WTC11 (cell line): ENCODE results near the gene CCDC24. TPM values are rescaled to one million over a fixed set of nuclear protein-coding genes. Genes with fewer than 3 reads are reported as not detected.

Experiments used
- ATAC-seq: fragments of 200-7000 bp; cut with Tn5 transposase; 2 replicates; pipeline ENCODE4 v1.10.0; 2021; ENCODE audit warnings: mild to moderate bottlenecking, moderate library complexity
- CTCF ChIA-PET: fragments of 300-600 bp; sonication (Branson Sonifier 250); formaldehyde crosslinking; loops from one replicate; lab custom pipeline; 2021; ENCODE audit warnings: antibody characterized with exemption; lab: Charles Lee
- POLR2A ChIA-PET: fragments of 350-600 bp; sonication (Branson Sonifier 250); formaldehyde crosslinking; loops from one replicate; lab custom pipeline; 2021; ENCODE audit warnings: antibody characterized with exemption; lab: Charles Lee
- DNase-seq: peaks from one replicate; pipeline ENCODE4 v3.0.0; 2021; ENCODE audit warnings: low spot score
- H3K27ac Mint-ChIP-seq: 2 replicates; pipeline ENCODE4 v1.8.0; 2021; ENCODE audit warnings: mixed read lengths
- H3K27me3 Mint-ChIP-seq: 2 replicates; pipeline ENCODE4 v1.8.0; 2021; ENCODE audit warnings: low read depth, mild to moderate bottlenecking, moderate library complexity, mixed read lengths
- H3K36me3 Mint-ChIP-seq: 2 replicates; pipeline ENCODE4 v1.8.0; 2021; ENCODE audit warnings: mixed read lengths
- H3K4me1 Mint-ChIP-seq: 2 replicates; pipeline ENCODE4 v1.8.0; 2022; ENCODE audit warnings: mixed read lengths
- H3K4me3 Mint-ChIP-seq: 2 replicates; pipeline ENCODE4 v1.8.0; 2021; ENCODE audit warnings: mild to moderate bottlenecking, moderate library complexity, mixed read lengths
- H3K9me3 Mint-ChIP-seq: 2 replicates; pipeline ENCODE4 v1.8.0; 2021; ENCODE audit warnings: mixed read lengths
- GABPB1 ChIP-seq: sonication (generic); formaldehyde crosslinking; IDR thresholded peaks from 2 replicates; pipeline ENCODE4 v1.8.1; 2023; ENCODE audit warnings: mild to moderate bottlenecking, missing genetic modification reagents
- IRF1 ChIP-seq: sonication (generic); formaldehyde crosslinking; IDR thresholded peaks from 2 replicates; pipeline ENCODE4 v1.8.0; 2023; ENCODE audit warnings: missing genetic modification reagents
- IRF2 ChIP-seq: sonication (generic); formaldehyde crosslinking; IDR thresholded peaks from 2 replicates; pipeline ENCODE4 v1.8.0; 2022; ENCODE audit warnings: low read depth, missing genetic modification reagents, borderline replicate concordance
- NR2C2 ChIP-seq: sonication (generic); formaldehyde crosslinking; IDR thresholded peaks from 2 replicates; pipeline ENCODE4 v1.8.0; 2022; ENCODE audit warnings: mild to moderate bottlenecking, missing genetic modification reagents
- NR3C1 ChIP-seq: sonication (generic); formaldehyde crosslinking; conservative IDR thresholded peaks from 2 replicates; pipeline ENCODE4 v1.8.1; 2023; ENCODE audit warnings: low read depth, mild to moderate bottlenecking, missing genetic modification reagents
- SMAD4 ChIP-seq: sonication (generic); formaldehyde crosslinking; IDR thresholded peaks from 2 replicates; pipeline ENCODE4 v1.8.0; 2022; ENCODE audit warnings: mild to moderate bottlenecking, missing genetic modification reagents
- SP1 ChIP-seq: sonication (generic); formaldehyde crosslinking; conservative IDR thresholded peaks from 2 replicates; pipeline ENCODE4 v1.8.1; 2022; ENCODE audit warnings: missing genetic modification reagents
- ZBTB43 ChIP-seq: sonication (generic); formaldehyde crosslinking; IDR thresholded peaks from 2 replicates; pipeline ENCODE4 v1.8.1; 2023; ENCODE audit warnings: mild to moderate bottlenecking, missing genetic modification reagents
- ZNF423 ChIP-seq: fragments of 250-450 bp; sonication (Bioruptor Pico); IDR thresholded peaks from 2 replicates; pipeline ENCODE4 v2.1.2; 2022; ENCODE audit warnings: mild to moderate bottlenecking, moderate library complexity
- total RNA-seq: library from RNA; stranded (reverse); gene quantifications from 3 replicates; pipeline ENCODE4 v1.2.3, GENCODE V29; 2021
- TF ChIP-seq, protein P1 (sequence below): sonication (generic); formaldehyde crosslinking; IDR thresholded peaks from 2 replicates; pipeline ENCODE4 v1.8.1; 2023; ENCODE audit warnings: mild to moderate bottlenecking, moderate library complexity, missing genetic modification reagents
- TF ChIP-seq, protein P2 (sequence below): fragments of 250-450 bp; sonication (Bioruptor Pico); IDR thresholded peaks from 2 replicates; pipeline ENCODE4 v1.9.0; 2021; ENCODE audit warnings: mild to moderate bottlenecking, borderline replicate concordance
- TF ChIP-seq, protein P3 (sequence below): fragments of 250-450 bp; sonication (Bioruptor Pico); IDR thresholded peaks from 2 replicates; pipeline ENCODE4 v1.8.0; 2021; ENCODE audit warnings: mild to moderate bottlenecking
- TF ChIP-seq, protein P4 (sequence below): sonication (generic); formaldehyde crosslinking; IDR thresholded peaks from 2 replicates; pipeline ENCODE4 v1.8.0; 2022; ENCODE audit warnings: missing genetic modification reagents
- TF ChIP-seq, protein P5 (sequence below): sonication (generic); formaldehyde crosslinking; IDR thresholded peaks from 2 replicates; pipeline ENCODE4 v1.8.1; 2023; ENCODE audit warnings: mild to moderate bottlenecking, missing genetic modification reagents, borderline replicate concordance

Gene CCDC24
- total RNA-seq, 1 experiment from 2014 or later, result 12.1 TPM

DNA sequence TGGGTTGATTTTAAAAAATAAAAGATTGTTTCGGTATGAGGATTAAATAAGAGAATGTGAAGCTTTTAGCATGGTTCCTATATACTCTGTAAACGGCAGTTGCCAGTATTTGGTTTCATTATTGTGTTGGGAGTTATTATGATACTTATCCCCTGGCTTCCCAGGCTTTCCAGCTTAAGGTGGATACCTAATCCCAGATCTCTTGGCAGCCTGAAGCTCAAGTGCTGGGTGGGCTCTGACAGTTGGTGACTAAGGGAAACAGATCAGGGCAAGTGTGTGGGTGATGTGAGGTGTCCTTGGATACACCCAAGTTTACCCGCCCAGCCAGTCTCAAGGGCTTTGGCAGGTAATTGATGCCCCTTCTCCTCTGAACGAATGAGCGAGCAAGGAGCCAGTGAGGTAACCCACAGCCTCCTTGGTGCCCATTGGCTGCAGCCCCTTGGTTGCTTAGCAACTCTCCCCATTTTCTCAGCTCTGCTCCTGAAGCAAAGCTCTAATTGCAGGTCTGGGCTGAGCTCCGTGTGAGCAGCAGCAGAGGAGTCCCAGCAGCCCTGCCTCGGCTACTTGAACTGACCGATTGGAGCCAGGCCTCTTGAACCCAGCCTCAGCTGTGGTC is 38.6 kb upstream of the CCDC24 start:
- H3K9me3 Mint-ChIP-seq, result no peaks in the 10 kb centered on the region
- H3K27me3 Mint-ChIP-seq, result no peaks in the 10 kb centered on the region
- CTCF ChIA-PET, result interaction anchor here (0.6 to 2.8 kb wide), 12 partner anchors 13 to 300 kb away, joined by 3 to 46 read pairs (median 4); partner anchors contain the start of genes ARTN and DPH2
- DNase-seq, result peak; percentile 66
- H3K27ac Mint-ChIP-seq, result peak overlapping the region; percentile 50; the same call in 1 of the 2 replicates
- H3K4me3 Mint-ChIP-seq, result no peak overlapping the region
- peak; percentile 96 for ATAC-seq
- peaks cover 10% of the 10 kb centered on the region; the same call in 1 of the 2 replicates for H3K36me3 Mint-ChIP-seq
- TF ChIP-seq NR2C2 (CRISPR knock-in tag), result no peak
- TF ChIP-seq IRF2 (CRISPR knock-in tag), result no peak
- TF ChIP-seq IRF1 (CRISPR knock-in tag), result no peak
- no peak for TF ChIP-seq SP1 (CRISPR knock-in tag)
- TF ChIP-seq, protein P1, sequence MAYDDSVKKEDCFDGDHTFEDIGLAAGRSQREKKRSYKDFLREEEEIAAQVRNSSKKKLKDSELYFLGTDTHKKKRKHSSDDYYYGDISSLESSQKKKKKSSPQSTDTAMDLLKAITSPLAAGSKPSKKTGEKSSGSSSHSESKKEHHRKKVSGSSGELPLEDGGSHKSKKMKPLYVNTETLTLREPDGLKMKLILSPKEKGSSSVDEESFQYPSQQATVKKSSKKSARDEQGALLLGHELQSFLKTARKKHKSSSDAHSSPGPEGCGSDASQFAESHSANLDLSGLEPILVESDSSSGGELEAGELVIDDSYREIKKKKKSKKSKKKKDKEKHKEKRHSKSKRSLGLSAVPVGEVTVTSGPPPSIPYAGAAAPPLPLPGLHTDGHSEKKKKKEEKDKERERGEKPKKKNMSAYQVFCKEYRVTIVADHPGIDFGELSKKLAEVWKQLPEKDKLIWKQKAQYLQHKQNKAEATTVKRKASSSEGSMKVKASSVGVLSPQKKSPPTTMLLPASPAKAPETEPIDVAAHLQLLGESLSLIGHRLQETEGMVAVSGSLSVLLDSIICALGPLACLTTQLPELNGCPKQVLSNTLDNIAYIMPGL, result no peak
- TF ChIP-seq, protein P2, sequence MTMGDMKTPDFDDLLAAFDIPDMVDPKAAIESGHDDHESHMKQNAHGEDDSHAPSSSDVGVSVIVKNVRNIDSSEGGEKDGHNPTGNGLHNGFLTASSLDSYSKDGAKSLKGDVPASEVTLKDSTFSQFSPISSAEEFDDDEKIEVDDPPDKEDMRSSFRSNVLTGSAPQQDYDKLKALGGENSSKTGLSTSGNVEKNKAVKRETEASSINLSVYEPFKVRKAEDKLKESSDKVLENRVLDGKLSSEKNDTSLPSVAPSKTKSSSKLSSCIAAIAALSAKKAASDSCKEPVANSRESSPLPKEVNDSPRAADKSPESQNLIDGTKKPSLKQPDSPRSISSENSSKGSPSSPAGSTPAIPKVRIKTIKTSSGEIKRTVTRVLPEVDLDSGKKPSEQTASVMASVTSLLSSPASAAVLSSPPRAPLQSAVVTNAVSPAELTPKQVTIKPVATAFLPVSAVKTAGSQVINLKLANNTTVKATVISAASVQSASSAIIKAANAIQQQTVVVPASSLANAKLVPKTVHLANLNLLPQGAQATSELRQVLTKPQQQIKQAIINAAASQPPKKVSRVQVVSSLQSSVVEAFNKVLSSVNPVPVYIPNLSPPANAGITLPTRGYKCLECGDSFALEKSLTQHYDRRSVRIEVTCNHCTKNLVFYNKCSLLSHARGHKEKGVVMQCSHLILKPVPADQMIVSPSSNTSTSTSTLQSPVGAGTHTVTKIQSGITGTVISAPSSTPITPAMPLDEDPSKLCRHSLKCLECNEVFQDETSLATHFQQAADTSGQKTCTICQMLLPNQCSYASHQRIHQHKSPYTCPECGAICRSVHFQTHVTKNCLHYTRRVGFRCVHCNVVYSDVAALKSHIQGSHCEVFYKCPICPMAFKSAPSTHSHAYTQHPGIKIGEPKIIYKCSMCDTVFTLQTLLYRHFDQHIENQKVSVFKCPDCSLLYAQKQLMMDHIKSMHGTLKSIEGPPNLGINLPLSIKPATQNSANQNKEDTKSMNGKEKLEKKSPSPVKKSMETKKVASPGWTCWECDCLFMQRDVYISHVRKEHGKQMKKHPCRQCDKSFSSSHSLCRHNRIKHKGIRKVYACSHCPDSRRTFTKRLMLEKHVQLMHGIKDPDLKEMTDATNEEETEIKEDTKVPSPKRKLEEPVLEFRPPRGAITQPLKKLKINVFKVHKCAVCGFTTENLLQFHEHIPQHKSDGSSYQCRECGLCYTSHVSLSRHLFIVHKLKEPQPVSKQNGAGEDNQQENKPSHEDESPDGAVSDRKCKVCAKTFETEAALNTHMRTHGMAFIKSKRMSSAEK (CRISPR knock-in tag), result no peak
- TF ChIP-seq ZBTB43, result no peak
- no peak for TF ChIP-seq SMAD4 (CRISPR knock-in tag)
- H3K4me1 Mint-ChIP-seq, result peaks cover 18% of the 10 kb centered on the region
- POLR2A ChIA-PET, result interaction anchor here (0.5 to 1.4 kb wide), 6 partner anchors 9 to 298 kb away, joined by 3 to 4 read pairs (median 4); no protein-coding TSS in a partner anchor

GRCh38 chr1:43953361-43953760 is 38.0 kb upstream of the CCDC24 start:
- no peak for ATAC-seq
- Mint-ChIP-seq H3K9me3 (no peaks in the 10 kb centered on the region), H3K36me3 (peaks cover 10% of the 10 kb centered on the region; the same call in 1 of the 2 replicates), H3K27me3 (no peaks in the 10 kb centered on the region), H3K4me3 (no peak overlapping the region), H3K27ac (no peak overlapping the region), H3K4me1 (peaks cover 12% of the 10 kb centered on the region)
- ChIA-PET CTCF (interaction anchor here (0.6 to 2.8 kb wide), 12 partner anchors 14 to 300 kb away, joined by 3 to 46 read pairs (median 4); partner anchors contain the start of genes ARTN and DPH2), POLR2A (interaction anchor here (0.5 to 1.4 kb wide), 7 partner anchors 10 to 298 kb away, joined by 3 to 4 read pairs (median 4); no protein-coding TSS in a partner anchor)
- DNase-seq, result no peak
- TF ChIP-seq, protein P3, sequence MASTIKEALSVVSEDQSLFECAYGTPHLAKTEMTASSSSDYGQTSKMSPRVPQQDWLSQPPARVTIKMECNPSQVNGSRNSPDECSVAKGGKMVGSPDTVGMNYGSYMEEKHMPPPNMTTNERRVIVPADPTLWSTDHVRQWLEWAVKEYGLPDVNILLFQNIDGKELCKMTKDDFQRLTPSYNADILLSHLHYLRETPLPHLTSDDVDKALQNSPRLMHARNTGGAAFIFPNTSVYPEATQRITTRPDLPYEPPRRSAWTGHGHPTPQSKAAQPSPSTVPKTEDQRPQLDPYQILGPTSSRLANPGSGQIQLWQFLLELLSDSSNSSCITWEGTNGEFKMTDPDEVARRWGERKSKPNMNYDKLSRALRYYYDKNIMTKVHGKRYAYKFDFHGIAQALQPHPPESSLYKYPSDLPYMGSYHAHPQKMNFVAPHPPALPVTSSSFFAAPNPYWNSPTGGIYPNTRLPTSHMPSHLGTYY (CRISPR knock-in tag), result no peak
- TF ChIP-seq GABPB1 (CRISPR knock-in tag) (no peak), ZNF423 (CRISPR knock-in tag) (no peak), NR3C1 (no peak)
- TF ChIP-seq, protein P4, sequence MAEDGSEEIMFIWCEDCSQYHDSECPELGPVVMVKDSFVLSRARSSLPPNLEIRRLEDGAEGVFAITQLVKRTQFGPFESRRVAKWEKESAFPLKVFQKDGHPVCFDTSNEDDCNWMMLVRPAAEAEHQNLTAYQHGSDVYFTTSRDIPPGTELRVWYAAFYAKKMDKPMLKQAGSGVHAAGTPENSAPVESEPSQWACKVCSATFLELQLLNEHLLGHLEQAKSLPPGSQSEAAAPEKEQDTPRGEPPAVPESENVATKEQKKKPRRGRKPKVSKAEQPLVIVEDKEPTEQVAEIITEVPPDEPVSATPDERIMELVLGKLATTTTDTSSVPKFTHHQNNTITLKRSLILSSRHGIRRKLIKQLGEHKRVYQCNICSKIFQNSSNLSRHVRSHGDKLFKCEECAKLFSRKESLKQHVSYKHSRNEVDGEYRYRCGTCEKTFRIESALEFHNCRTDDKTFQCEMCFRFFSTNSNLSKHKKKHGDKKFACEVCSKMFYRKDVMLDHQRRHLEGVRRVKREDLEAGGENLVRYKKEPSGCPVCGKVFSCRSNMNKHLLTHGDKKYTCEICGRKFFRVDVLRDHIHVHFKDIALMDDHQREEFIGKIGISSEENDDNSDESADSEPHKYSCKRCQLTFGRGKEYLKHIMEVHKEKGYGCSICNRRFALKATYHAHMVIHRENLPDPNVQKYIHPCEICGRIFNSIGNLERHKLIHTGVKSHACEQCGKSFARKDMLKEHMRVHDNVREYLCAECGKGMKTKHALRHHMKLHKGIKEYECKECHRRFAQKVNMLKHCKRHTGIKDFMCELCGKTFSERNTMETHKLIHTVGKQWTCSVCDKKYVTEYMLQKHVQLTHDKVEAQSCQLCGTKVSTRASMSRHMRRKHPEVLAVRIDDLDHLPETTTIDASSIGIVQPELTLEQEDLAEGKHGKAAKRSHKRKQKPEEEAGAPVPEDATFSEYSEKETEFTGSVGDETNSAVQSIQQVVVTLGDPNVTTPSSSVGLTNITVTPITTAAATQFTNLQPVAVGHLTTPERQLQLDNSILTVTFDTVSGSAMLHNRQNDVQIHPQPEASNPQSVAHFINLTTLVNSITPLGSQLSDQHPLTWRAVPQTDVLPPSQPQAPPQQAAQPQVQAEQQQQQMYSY, result no peak
- TF ChIP-seq, protein P5, sequence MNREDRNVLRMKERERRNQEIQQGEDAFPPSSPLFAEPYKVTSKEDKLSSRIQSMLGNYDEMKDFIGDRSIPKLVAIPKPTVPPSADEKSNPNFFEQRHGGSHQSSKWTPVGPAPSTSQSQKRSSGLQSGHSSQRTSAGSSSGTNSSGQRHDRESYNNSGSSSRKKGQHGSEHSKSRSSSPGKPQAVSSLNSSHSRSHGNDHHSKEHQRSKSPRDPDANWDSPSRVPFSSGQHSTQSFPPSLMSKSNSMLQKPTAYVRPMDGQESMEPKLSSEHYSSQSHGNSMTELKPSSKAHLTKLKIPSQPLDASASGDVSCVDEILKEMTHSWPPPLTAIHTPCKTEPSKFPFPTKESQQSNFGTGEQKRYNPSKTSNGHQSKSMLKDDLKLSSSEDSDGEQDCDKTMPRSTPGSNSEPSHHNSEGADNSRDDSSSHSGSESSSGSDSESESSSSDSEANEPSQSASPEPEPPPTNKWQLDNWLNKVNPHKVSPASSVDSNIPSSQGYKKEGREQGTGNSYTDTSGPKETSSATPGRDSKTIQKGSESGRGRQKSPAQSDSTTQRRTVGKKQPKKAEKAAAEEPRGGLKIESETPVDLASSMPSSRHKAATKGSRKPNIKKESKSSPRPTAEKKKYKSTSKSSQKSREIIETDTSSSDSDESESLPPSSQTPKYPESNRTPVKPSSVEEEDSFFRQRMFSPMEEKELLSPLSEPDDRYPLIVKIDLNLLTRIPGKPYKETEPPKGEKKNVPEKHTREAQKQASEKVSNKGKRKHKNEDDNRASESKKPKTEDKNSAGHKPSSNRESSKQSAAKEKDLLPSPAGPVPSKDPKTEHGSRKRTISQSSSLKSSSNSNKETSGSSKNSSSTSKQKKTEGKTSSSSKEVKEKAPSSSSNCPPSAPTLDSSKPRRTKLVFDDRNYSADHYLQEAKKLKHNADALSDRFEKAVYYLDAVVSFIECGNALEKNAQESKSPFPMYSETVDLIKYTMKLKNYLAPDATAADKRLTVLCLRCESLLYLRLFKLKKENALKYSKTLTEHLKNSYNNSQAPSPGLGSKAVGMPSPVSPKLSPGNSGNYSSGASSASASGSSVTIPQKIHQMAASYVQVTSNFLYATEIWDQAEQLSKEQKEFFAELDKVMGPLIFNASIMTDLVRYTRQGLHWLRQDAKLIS (CRISPR knock-in tag), result no peak
